ENCODE data around the gene ZC3H6. TPM values are rescaled to one million over a fixed set of nuclear protein-coding genes. Genes with fewer than 3 reads are reported as not detected.

Gene ZC3H6
- total RNA-seq, 4 donors from 2014 or later, result 2.8 to 13.0 (median 8.5) TPM

GRCh38 chr2:112257575-112257974 is 17.8 kb upstream of the ZC3H6 start:
- Histone ChIP-seq H3K36me3 (no peaks in the 10 kb centered on the region), H3K9me3 (no peaks in the 10 kb centered on the region), H3K4me3 (no peak overlapping the region), H3K27me3 (no peaks in the 10 kb centered on the region), H3K27ac (no peak overlapping the region), H3K4me1 (peaks cover 7 to 22% (median 8%) of the 10 kb centered on the region in 4 donors)
- intact Hi-C loops (cut with DNase I; ENCODE audit: low total_unique reads) (loop anchor here (5.0 kb wide), 1 partner anchor 175 kb away; the partner anchor contains the start of gene RGPD8), in situ Hi-C loops (cut with MboI; ENCODE audit: low pct_ligation_motif_present in 1 of 4, low pct_unique_long_range_greater_than_20kb in 1 of 4, low sequenced_read_pairs in 3 of 4) (loop anchor here in 2 of 4 donors (25.0 kb wide), 2 partner anchors 180 to 330 kb away; partner anchors contain the start of genes CHCHD5 (in 1 of the 2) and RGPD8 (in 1 of the 2))
- TF ChIP-seq POLR2A (IDR thresholded peaks at IDR 0.05), result no peak
- TF ChIP-seq, protein P1, sequence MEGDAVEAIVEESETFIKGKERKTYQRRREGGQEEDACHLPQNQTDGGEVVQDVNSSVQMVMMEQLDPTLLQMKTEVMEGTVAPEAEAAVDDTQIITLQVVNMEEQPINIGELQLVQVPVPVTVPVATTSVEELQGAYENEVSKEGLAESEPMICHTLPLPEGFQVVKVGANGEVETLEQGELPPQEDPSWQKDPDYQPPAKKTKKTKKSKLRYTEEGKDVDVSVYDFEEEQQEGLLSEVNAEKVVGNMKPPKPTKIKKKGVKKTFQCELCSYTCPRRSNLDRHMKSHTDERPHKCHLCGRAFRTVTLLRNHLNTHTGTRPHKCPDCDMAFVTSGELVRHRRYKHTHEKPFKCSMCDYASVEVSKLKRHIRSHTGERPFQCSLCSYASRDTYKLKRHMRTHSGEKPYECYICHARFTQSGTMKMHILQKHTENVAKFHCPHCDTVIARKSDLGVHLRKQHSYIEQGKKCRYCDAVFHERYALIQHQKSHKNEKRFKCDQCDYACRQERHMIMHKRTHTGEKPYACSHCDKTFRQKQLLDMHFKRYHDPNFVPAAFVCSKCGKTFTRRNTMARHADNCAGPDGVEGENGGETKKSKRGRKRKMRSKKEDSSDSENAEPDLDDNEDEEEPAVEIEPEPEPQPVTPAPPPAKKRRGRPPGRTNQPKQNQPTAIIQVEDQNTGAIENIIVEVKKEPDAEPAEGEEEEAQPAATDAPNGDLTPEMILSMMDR (IDR thresholded peaks at IDR 0.05), result no peak
- no peak for TF ChIP-seq POLR2AphosphoS5 (IDR thresholded peaks at IDR 0.05)
- TF ChIP-seq EP300 (IDR thresholded peaks at IDR 0.05; ENCODE audit: low read depth), result no peak
- WGBS, 2 donors (ENCODE audit: low coverage in 1 of 2), result 90% methylated on average over 4 of the region's 4 CpGs; no CpG with 5 or more reads in 1 of the 2 donors
- DNase-seq, result no peak

- peak; percentile 87 for DNase-seq
- in situ Hi-C loops (cut with MboI; ENCODE audit: low pct_ligation_motif_present in 1 of 4, low pct_unique_long_range_greater_than_20kb in 1 of 4, low sequenced_read_pairs in 3 of 4) (loop anchor here in 2 of 4 donors (25.0 kb wide), 2 partner anchors 178 to 328 kb away; partner anchors contain the start of genes CHCHD5 (in 1 of the 2) and RGPD8 (in 1 of the 2)), intact Hi-C loops (cut with DNase I; ENCODE audit: low total_unique reads) (loop anchor here (5.0 kb wide), 1 partner anchor 173 kb away; the partner anchor contains the start of gene RGPD8)
- peaks cover 0 to 11% (median 4%) of the 10 kb centered on the region in 4 donors for H3K4me1 ChIP-seq
- TF ChIP-seq POLR2AphosphoS5 (IDR thresholded peaks at IDR 0.05) (peak in 1 of 3 donors; percentile 17), EP300 (IDR thresholded peaks at IDR 0.05; ENCODE audit: low read depth) (no peak), POLR2A (IDR thresholded peaks at IDR 0.05) (no peak)
- TF ChIP-seq, protein P1 (IDR thresholded peaks at IDR 0.05), result peak; percentile 84 to 95 (median 91)
- no peak overlapping the region for H3K4me3 ChIP-seq
- WGBS, 2 donors (ENCODE audit: low coverage in 1 of 2), result 20 to 100% methylated on average over 2 to 15 of the region's 15 CpGs
- no peak overlapping the region for H3K27ac ChIP-seq
- no peaks in the 10 kb centered on the region for H3K9me3 ChIP-seq
- no peaks in the 10 kb centered on the region for H3K36me3 ChIP-seq
- H3K27me3 ChIP-seq, result no peaks in the 10 kb centered on the region
Observed at GRCh38 chr2:112259509-112260294, 15.7 kb upstream of the ZC3H6 start.

DNA sequence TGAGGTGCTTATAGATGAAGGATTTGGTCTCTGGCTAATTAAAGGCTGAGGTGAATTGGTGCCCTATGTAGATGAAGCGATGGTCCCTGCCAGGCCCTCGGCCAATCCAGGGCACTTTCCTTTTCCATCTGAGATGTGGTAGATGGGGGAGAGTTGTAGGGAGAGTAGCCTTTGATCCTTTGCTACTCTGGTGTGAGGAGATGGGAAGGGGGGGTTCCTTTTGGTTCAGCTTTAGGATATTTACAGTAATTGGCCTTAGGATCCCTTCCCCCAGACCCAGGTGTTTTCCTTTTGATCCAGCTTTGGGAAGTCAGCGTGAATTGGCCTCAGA is 15.1 kb upstream of the ZC3H6 start:
- TF ChIP-seq POLR2AphosphoS5 (IDR thresholded peaks at IDR 0.05) (no peak), POLR2A (IDR thresholded peaks at IDR 0.05) (no peak), EP300 (IDR thresholded peaks at IDR 0.05; ENCODE audit: low read depth) (no peak)
- TF ChIP-seq, protein P1 (IDR thresholded peaks at IDR 0.05), result no peak
- no peak overlapping the region for H3K4me3 ChIP-seq
- intact Hi-C loops (cut with DNase I; ENCODE audit: low total_unique reads) (no loop called here), in situ Hi-C loops (cut with MboI; ENCODE audit: low pct_ligation_motif_present in 1 of 4, low pct_unique_long_range_greater_than_20kb in 1 of 4, low sequenced_read_pairs in 3 of 4) (loop anchor here in 2 of 4 donors (25.0 kb wide), 2 partner anchors 177 to 327 kb away; partner anchors contain the start of genes CHCHD5 (in 1 of the 2) and RGPD8 (in 1 of the 2))
- DNase-seq, result no peak
- no peaks in the 10 kb centered on the region for H3K36me3 ChIP-seq
- H3K27ac ChIP-seq, result no peak overlapping the region
- H3K9me3 ChIP-seq, result no peaks in the 10 kb centered on the region
- peaks cover 0 to 9% (median 3%) of the 10 kb centered on the region in 4 donors for H3K4me1 ChIP-seq
- no peaks in the 10 kb centered on the region for H3K27me3 ChIP-seq
- WGBS, 2 donors (ENCODE audit: low coverage in 1 of 2), result 95 to 100% methylated on average over 2 to 3 of the region's 3 CpGs

- no peak for TF ChIP-seq EP300 (IDR thresholded peaks at IDR 0.05; ENCODE audit: low read depth)
- TF ChIP-seq POLR2A (IDR thresholded peaks at IDR 0.05), result no peak
- no peak for TF ChIP-seq POLR2AphosphoS5 (IDR thresholded peaks at IDR 0.05)
- TF ChIP-seq, protein P1 (IDR thresholded peaks at IDR 0.05), result no peak
- intact Hi-C loops (cut with DNase I; ENCODE audit: low total_unique reads), result no loop called here
- H3K27me3 ChIP-seq, result no peaks in the 10 kb centered on the region
- H3K4me1 ChIP-seq, result peaks cover 0 to 5% (median 0%) of the 10 kb centered on the region in 4 donors
- no peaks in the 10 kb centered on the region for H3K36me3 ChIP-seq
- no peaks in the 10 kb centered on the region for H3K9me3 ChIP-seq
- H3K4me3 ChIP-seq, result no peak overlapping the region
- H3K27ac ChIP-seq, result no peak overlapping the region
- DNase-seq, result no peak
- in situ Hi-C loops (cut with MboI; ENCODE audit: low pct_ligation_motif_present in 1 of 4, low pct_unique_long_range_greater_than_20kb in 1 of 4, low sequenced_read_pairs in 3 of 4), result loop anchor here in 2 of 4 donors (25.0 kb wide), 2 partner anchors 174 to 324 kb away; partner anchors contain the start of genes CHCHD5 (in 1 of the 2) and RGPD8 (in 1 of the 2)
Observed at GRCh38 chr2:112262876-112263275, 12.5 kb upstream of the ZC3H6 start.
